Fibroblast of peridontal ligament (primary cell): ENCODE results near the gene EIF4E2.
A peak's percentile ranks its signal among the peaks of the same experiment; 100 is the strongest.

Source experiments
- DNase-seq: peaks from one replicate; pipeline ENCODE4 v3.0.0-alpha.2; 2010; ENCODE audit errors: extremely low read depth

Gene EIF4E2

GRCh38 chr2:232597362-232598079 is 47.0 kb downstream of the EIF4E2 start:
- DNase-seq = no peak

DNA sequence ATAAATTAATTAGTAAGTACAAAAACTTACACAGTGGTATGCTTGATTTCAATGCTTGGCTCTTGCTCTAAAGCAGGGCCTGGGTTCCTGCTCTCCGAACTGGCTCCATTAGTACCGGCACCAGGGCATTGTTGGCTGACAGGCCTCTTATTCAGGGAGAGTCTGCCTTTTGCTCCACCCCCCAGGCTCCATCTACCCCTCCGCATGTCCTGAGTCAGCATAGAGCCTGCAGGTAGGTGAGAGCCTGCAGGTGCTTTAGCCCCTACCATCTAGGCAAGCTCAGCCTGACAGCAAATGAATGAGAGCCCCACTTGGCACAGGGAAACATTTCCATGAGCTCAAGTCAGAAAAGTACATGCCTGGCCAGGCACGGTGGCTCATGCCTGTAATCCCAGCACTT is 47.8 kb downstream of the EIF4E2 start:
- DNase-seq = no peak

DNA sequence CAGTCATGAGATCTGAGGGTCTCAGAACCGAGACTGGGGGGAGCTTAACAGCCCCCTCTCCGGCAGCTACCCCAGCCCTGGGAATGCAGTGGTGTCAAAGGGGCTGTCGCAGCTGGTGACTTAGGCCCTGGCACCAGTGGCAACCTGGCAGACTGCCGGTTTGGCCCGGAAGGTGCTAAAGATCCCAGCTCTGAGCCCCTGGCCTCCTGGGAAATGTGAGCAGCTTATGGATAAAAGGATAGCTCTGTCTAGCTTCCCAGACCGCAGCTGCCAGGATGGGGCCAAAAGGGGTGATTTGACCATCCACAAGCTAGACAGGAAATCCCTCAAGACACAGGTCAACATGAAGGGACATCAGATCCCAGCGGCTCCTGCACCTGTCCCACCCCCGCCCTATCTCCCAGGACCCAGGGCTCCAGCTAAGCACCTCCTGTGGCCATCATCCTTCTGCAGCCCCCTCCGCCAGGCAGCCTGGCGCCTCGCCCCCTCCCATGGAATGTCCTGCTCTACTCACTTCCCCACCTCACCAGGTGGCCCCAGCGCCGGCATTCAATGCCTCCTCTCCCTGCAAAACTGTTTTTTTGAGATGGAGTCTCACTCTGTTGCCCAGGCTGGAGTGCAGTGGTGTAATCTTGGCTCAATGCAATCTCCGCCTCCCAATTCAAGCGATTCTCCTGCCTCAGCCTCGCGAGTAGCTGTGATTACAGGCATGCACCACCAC is 49.7 kb downstream of the EIF4E2 start:
- no peak for DNase-seq

- no peak for DNase-seq
Measured at GRCh38 chr2:232603283-232603682, 52.8 kb downstream of the EIF4E2 start.

DNA sequence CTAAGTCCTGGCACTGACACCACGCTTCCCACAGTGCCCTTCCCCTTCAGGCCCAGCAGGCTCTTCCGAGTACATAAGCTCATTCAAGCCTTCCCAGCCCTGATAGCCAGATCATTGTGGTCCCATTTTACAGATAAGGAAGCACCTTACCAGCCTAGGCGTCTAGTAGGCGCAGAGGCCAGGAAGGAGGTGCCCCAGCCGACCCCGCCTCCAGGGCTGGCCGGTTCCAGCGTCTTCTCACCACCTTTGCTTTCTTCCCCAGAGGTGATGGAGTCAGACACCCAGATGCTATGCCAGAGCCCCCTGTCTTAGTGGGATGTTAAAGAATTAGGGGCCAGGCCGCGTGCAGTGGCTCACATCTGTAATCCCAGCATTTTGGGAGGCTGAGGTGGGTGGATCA is 54.0 kb downstream of the EIF4E2 start:
- DNase-seq = no peak

DNA sequence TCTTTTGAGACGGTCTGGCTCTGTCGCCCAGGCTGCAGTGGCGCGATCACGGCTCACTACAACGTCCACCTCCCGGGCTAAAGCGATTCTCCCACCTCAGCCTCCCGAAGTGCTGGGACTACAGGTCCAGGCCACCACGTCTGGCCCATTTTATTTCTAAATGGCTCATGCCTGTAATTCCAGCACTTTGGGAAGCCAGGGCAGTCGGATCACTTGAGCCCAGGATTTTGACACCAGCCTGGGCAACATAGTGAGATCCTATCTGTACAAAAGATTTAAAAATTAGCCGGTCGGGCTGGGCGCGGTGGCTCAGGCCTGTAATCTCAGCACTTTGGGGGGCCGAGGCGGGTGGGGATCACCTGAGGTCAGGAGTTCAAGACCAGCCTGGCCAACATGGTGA is 56.5 kb downstream of the EIF4E2 start:
- no peak for DNase-seq

GRCh38 chr2:232609607-232610006 is 59.1 kb downstream of the EIF4E2 start:
- no peak for DNase-seq

GRCh38 chr2:232610081-232610480 is 59.6 kb downstream of the EIF4E2 start:
- DNase-seq = no peak

DNA sequence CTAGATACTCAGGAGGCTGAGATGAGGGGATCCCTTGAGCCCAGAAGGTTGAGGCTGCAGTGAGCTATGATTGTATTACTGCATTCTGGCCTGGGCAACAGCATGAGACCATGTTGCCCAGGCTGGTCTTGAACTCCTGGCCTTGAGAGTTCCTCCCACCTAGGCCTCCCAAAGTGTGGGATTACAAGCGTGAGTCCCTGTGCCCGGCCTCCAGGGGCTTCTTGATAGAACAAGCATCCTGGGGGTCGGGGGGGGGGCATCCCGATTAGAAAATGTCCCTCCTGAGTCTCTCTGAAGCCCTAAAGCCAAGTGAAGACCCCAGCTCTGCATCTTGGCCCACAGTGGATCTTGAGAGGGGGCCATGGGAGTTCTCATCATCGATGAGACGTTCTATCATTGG is 60.6 kb downstream of the EIF4E2 start:
- no peak for DNase-seq

GRCh38 chr2:232611559-232612218 is 61.2 kb downstream of the EIF4E2 start:
- peak; percentile 83 for DNase-seq

DNA sequence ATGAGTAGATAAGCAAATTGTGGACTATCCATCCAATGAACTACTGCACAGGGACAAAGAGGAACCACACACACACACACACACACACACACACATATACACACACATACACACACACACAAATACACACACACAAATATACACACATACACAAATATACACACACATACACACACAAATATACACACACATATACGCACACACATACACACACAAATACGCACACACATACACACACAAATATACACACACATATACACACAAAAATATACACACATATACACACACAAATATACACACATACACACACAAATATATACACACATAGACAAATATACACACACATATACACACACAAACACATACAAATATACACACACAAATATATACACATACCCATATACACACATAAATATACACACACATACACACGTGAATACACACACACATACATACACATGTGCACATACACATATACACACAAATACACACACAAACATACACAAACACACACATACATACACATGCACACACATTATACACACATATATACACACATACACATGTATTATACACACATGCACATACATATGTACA is 63.1 kb downstream of the EIF4E2 start:
- DNase-seq = no peak

DNA sequence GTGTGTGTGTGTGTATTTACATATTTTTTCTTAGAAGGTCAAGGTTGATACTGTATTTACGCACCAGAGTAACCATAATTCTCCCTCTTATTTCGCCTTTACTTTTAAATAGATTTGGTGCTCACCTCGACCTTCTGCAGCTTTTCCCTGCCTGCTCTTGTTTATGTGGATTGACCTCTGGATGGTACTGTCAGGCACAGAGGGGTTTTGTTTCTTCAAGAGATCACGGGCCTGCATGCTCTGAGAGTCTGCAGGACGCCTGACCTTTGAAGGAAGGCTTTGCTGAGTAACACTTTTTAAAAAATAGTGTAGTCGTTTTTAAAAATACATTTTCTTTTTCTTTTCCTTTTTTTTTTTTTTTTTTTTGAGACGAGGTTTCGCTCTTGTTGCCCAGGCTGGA is 64.8 kb downstream of the EIF4E2 start:
- no peak for DNase-seq
